ENCODE measurements around the gene EIF2B2.

EIF2B2 gene

DNA sequence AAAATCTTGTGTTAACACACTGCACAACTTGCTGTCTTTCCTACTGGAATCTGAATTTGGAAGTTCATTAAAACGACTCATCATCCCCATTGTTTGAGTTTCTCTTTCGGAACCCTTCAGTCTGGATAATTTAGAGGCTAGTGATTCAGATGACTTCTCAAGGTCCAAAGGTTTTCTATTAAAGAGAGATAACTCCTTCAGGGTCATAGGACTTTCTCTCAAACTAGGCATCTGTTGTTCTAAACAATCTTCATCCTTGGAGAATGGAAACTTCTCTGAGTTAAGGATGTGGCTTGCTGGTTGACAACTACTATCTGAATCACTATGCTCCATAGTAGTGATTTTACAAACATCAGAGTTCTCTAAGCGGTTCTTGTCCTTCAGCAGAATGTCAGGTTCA is 44.2 kb downstream of the EIF2B2 start:
- no peak for DNase-seq

DNA sequence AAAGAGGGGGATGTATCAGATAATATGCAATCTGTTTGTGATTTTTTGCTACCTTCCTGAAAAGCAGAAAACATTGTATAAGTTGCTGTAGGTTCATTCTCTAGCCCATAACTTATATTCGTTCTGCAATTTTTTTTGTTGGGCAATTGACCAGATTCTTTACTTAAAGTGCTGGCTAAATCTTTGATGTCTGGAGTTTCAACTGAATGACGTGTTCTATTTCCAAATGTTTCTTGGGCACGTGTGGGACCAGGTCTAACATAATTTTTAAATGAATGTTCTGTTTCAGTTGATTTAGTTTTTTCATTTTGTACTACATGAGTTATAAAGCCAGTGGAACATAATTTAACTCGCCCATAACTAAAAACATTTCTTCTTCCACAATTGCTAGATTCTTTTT is 44.8 kb downstream of the EIF2B2 start:
- no peak for DNase-seq

DNA sequence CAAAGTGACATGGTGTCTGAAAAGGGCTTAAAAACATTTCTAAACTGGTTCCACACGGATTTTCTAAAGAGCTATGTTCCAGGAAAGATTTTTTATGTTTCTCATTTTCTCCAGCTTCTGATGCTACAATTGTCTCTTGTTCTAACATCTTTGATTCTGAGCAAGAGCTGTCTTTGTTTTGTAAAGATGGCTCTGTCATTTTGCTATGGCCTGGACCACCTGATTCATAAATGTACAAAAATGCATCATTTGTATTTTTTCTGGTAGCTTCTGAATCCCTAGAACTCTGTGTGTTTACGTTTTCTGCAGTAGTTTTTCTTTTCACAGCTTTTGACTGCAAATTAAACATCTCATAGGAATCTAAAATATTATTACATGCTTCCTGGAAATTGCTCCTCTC is 45.4 kb downstream of the EIF2B2 start:
- DNase-seq, result no peak

DNA sequence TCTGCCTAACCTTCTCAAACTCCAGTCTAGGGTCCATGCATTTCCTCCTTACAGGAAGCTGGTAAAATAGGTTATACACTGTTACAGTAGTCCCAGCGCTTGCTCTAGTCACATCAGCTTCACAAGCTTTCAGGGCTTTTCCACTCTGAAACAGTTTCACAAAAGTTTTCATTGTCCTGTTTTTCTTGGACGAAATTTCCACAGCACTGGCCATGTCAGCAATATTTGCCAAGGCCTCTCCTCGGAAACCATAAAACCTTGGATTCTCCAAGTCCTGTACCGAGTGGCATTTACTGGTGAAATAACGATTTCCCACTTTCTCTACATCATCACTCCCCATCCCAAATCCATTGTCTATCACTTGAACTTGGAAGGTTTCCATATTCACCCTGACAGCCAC is 46.4 kb downstream of the EIF2B2 start:
- no peak for DNase-seq

DNA sequence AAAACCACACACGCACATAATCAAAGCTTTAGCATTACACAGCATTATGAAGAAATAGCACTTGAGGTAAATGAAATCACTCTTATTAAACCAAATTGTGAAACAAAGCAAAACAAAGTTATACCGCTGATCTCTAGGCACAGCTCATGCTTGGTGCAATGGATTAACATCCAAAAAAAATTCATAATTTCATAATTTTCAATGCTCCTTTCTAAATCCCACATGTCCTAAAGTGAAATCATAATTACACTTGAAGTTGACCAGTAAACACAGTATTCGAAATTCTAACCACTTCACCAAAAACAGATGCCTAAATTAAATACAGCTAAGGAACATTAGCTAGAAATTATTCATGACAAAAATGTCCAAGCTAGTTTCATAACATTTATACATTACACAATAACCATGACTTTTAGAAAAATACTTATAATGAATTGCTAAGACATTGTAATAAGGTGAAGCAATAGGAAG is 47.0 kb downstream of the EIF2B2 start:
- DNase-seq, result no peak

DNA sequence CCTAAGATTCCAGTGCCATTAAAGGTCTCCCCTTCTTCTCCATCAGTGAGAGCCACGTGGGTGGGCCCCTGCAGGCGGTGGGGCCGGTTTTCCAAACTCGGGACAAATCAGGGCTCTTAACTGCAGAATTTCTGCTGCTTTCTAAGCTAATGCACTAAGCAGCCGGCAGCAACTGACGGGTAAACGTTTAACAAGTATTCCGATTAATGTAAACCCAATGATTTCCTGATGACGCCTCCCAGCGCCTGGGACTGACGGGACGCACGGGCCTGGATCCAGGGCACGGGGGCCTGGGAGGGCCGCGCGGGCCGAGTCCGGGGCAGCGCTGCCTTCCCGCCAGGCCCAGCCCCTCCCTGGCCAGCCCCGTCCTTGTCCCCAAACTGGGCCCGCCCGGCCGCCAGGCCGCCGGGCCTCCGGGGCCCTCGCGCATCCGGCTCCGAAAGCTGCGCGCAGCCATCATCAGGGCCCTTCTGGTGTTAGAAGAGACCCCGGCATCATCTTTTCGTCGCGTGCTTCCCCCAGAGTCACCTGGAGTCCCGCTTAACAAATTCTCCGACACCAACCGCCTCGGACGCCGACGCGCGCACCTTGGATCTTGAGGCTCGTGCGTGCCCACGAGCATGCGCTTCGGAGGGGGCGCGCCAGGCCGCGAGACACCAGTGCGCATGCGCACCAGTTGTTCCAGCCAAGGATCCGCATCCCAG is 48.3 kb downstream of the EIF2B2 start, which contains the start of gene MLH3:
MLH3 (minus strand) TSS at position 616 of the 704 bp plus-strand sequence. CDS start 1,812 bp downstream, outside the sequence.
- DNase-seq, result peak; percentile 96

DNA sequence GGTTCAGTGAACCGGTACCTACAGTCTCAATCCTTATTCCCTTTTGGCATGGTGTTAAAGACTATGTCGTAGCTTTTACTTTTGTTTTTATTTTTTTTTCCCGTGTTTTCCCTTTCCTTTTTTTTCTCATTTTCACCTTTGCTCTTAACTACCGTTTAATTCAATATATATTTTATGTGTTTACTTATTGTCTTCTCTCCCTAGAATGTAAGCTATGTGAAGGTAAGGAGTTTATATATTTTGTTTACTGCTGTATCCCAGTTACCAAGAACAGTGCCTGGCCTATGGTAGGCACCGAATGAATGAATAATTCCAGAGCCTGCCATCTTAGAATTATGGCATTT is 48.8 kb downstream of the EIF2B2 start:
- DNase-seq, result no peak

DNA sequence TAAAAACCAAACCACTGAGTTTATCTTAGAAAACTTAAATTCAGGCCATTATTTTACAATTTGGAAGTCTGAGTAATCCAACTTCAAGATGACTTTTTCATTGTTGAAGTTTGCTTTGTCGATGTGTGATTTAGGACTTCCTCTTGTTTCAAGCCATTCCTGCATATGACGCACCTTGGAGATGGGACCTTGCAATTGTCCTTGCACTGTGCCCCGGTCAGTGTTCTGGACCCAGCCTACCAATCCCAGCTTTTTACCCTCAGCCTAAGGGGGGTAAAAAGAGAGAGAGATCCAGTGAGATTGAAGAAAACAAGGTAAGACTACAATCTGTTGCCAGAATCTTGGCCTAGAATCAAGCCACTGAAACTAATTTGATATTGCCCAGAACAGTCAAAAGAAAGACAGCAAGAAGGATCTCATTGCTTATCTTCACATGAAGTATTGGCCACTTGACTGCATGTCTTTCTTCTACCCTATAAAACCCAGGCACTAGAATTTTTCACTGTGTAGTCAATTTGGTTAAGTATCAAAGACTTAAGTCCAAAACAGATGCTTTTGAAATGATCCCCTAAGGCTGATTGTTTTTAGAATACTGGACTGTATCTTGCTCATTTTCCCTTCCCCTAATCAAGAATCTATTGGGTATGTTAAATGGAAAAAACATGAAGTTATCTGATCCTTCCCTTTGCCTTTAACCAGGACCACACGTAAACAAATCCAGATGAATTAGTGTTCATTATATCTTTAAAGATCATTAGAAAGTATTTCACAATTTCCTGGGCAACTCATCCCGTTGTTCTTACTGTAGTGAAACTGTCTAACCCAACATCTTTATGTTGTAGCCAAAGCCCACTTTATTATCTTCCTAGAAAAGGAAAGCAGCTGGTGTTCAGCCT is 50.9 kb downstream of the EIF2B2 start:
- no peak for DNase-seq

DNA sequence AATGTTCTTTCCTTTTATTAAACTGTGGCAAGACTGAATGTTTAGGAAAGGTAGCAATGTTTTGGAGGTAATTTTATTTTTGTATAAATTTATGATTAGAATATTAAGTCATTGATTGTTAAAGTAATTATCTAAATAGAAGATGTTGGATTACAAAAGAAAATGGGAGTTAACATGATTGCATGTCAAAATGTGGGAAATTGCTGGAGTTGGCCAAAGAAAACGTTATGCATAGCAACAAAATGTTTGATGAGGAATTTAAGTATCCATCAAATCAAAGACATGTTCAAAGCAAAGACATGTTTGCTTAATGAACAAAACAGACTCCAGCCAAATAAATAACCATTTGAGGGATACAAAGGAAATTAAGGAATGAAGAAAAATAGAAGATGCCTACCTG is 51.7 kb downstream of the EIF2B2 start:
- no peak for DNase-seq

DNA sequence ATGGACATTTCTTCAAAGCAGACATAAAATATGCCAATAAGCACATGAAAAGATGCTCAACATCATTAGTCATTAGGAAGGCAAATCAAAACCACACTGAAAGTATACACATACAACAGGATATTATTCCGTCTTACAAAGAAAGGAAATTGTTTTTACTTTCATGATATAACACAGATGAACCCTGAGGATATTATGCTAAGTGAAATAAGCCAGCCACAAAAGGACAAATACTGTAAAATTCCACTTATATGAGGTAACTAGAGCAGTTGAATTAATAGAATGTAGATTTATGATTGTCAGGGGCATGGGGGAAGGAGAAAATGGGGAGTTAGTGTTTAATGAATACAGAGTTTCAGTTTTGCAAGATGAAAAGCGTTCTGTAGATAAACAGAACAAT is 56.9 kb downstream of the EIF2B2 start:
- DNase-seq, result peak; percentile 31

DNA sequence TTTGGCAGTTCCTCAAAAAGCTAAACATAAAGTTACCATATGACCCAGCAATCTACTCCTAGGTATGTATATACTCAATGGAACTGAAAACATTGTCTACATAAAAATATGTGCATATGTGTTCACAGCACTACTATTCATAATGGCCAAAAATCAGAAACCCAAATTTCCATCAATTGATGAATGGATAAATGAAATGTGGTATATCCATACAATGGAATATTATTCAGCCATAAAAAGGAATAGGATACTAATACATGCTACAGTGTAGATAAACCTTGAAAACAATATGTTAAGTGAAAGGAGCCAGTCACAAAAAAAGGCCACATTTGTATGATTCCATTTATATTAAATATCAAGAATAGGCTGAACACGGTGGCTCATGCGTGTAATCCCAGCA is 57.7 kb downstream of the EIF2B2 start:
- DNase-seq, result no peak

Data from eye (tissue), 1 donor.